ENCODE results near the gene LRRC8E. TPM values are rescaled to one million over a fixed set of nuclear protein-coding genes. Genes with fewer than 3 reads are reported as not detected.

LRRC8E gene
- total RNA-seq, 1 experiment from 2014 or later: 0.77 TPM

Other genes starting within 250 kb of the LRRC8E start
- not detected in 2 replicates for gene RETN, start 219.5 kb upstream of the LRRC8E start, total RNA-seq (2021)
- gene MCEMP1, start 211.4 kb upstream of the LRRC8E start, total RNA-seq (2021): 4.0 and 4.1 TPM in 2 replicates
- gene TRAPPC5, start 207.7 kb upstream of the LRRC8E start, total RNA-seq (2021): 105 and 107 TPM in 2 replicates
- not detected in 2 replicates for gene FCER2, start 186.4 kb upstream of the LRRC8E start, total RNA-seq (2021)
- gene CLEC4G, start 156.4 kb upstream of the LRRC8E start, total RNA-seq (2021): not detected in 2 replicates
- not detected in 2 replicates for gene CD209, start 141.0 kb upstream of the LRRC8E start, total RNA-seq (2021)
- not detected in 2 replicates for gene CLEC4M, start 125.3 kb upstream of the LRRC8E start, total RNA-seq (2021)
- 4.8 and 8.8 TPM in 2 replicates for gene EVI5L, start 58.3 kb upstream of the LRRC8E start, total RNA-seq (2021)
- gene PRR36, start 14.1 kb upstream of the LRRC8E start, total RNA-seq (2021): 3.3 and 4.9 TPM in 2 replicates
- gene MAP2K7, start 15.4 kb downstream of the LRRC8E start, total RNA-seq (2021): 46.1 and 46.7 TPM in 2 replicates
- 1.4 and 1.6 TPM in 2 replicates for gene TGFBR3L, start 26.3 kb downstream of the LRRC8E start, total RNA-seq (2021)
- gene SNAPC2, start 31.8 kb downstream of the LRRC8E start, total RNA-seq (2021): 30.2 and 34.4 TPM in 2 replicates
- gene CTXN1, start 37.6 kb downstream of the LRRC8E start, total RNA-seq (2021): 71.7 and 85.5 TPM in 2 replicates
- 153 and 169 TPM in 2 replicates for gene TIMM44, start 55.2 kb downstream of the LRRC8E start, total RNA-seq (2021)
- gene ELAVL1, start 117.1 kb downstream of the LRRC8E start, total RNA-seq (2021): 171 and 181 TPM in 2 replicates
- not detected in 2 replicates for gene CCL25, start 164.2 kb downstream of the LRRC8E start, total RNA-seq (2021)

All from A673 (cell line).